Activated CD8-positive, alpha-beta memory T cell treated with anti-CD3 and anti-CD28 coated beads for 36 hours (primary cell): ENCODE results near the gene ZNF45. TPM values are rescaled to one million over a fixed set of nuclear protein-coding genes. Genes with fewer than 3 reads are reported as not detected.
"Not testable (repeated sequence)": the region's sequence is repeated elsewhere in the genome, so short reads cannot be mapped to it uniquely, and the experiment has no call there.

Experiments
- CTCF ChIA-PET: fragments of 350-600 bp; sonication (Branson Sonifier 250); formaldehyde crosslinking; loops from one replicate; lab custom pipeline; 2021; ENCODE audit warnings: antibody characterized with exemption; lab: Charles Lee
- POLR2A ChIA-PET: fragments of 350-600 bp; sonication (Branson Sonifier 250); formaldehyde crosslinking; loops from one replicate; lab custom pipeline; 2021; ENCODE audit warnings: antibody characterized with exemption; lab: Charles Lee
- total RNA-seq, 2 experiments: library from RNA; stranded (reverse); gene quantifications; one replicate each; pipeline ENCODE4 v1.2.3, GENCODE V29; 2021

The ZNF45 gene
- total RNA-seq, 2 experiments from 2014 or later = 8.9 to 10.0 TPM

DNA sequence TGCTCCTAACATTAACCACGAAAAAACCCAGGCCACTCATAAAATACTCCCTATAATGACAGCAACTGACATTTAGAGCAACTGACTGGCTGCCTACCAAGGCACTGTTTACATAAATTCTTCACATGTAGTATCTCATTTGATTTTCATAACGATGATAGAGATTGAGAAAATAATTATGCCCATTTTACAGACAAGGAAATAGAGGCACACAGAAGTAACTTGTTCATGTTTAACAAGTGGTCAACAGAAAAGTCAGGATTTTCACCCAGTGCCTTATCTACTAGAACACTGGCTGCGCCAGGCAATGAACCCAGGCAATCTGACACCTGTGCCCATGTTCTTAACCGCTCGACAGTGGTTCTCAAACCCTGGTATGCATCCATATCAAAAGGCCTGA lies 6.3 kb downstream of the ZNF45 start:
- ChIA-PET CTCF (no interaction called here), POLR2A (no interaction called here)

DNA sequence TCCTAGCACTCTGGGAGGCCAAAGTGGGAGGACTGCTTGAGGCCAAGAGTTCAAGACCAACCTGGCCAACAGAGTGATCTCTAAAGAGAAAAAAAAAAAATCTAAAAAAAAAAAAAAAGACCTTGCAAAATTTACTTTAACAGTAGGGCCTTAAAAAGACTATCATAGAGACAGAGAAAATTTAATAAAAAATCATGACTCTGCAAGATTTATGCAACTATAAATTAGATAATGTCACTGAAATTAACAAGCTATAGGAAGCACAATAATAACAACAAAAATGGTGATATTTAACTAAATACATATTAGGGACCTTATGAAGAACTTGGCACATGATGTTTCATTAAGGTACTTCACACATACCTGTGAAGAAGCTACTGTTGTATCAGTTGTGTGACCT lies 11.2 kb downstream of the ZNF45 start:
- CTCF ChIA-PET = no interaction called here

DNA sequence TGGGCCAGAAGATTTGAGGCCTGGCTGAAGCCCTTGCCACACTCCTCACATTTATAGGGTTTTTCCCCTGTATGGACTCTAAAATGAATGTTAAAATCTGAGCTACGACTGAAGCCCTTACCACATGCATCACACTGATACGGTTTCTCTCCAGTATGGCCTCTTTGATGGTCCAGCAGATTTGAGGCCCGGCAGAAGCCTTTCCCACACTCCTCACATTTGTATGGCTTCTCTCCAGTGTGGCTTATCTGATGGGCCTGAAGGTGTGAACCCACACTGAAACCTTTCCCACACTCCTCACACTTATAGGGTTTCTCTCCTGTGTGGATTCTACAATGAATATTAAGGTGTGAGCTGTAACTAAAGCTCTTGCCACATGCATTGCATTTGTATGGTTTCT lies 21.0 kb downstream of the ZNF45 start:
- POLR2A ChIA-PET = no interaction called here
- CTCF ChIA-PET = no interaction called here

More for the DNA sequence above, 11.2 kb downstream of the ZNF45 start:
- POLR2A ChIA-PET = no interaction called here

DNA sequence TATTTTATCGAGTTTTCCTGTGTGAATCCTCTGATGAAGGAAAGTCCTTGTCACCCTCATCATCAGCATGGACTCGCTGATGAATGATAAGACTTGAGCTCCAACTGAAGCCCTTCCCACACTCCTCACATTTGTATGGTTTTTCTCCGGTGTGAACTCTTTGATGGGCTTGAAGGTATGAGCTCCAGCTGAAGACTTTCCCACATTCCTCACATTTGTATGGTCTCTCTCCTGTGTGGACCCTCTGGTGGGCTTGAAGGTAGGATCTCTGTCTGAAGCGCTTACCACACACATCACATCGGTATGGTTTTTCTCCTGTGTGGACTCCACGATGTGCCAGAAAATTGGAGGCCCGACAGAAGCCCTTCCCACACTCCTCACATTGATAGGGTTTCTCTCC lies 21.7 kb downstream of the ZNF45 start:
- CTCF ChIA-PET = no interaction called here
- POLR2A ChIA-PET = no interaction called here

DNA sequence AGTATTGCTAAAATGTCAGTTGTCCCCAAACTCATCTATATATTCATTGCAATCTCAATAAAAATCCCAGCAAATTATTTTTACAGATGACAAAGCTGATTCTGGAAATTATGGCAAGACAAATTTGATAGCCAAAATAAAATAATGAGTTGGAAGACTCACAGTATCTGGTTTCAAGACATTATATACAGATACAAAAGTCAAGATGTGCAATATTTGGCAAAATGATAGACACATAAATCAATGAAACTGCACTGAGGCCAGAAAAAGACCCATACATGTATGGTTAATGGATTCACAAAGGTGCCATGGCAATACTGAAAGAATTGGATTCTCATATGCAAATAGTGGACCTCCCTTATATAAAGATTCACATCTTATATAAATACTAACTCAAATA lies 24.2 kb downstream of the ZNF45 start:
- ChIA-PET CTCF (no interaction called here), POLR2A (no interaction called here)

DNA sequence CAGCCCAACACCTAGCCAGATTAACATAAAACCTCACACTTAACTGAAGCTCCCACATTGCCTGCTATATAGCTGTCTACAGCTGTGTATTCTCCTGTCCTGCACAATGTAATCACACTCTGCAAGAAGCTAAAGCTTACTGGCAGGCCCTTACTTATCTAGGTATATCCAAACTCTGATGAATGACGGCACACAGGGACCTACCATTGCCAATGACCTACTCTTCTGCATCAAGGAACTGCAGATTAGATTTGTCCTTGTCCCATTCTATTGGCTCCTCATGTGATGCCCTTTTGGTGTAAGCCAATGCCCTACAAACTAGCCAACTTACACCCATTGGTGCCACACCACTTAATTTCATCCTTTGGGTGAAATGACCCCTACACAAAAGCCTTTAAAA lies 26.4 kb downstream of the ZNF45 start:
- ChIA-PET CTCF (no interaction called here), POLR2A (no interaction called here)

DNA sequence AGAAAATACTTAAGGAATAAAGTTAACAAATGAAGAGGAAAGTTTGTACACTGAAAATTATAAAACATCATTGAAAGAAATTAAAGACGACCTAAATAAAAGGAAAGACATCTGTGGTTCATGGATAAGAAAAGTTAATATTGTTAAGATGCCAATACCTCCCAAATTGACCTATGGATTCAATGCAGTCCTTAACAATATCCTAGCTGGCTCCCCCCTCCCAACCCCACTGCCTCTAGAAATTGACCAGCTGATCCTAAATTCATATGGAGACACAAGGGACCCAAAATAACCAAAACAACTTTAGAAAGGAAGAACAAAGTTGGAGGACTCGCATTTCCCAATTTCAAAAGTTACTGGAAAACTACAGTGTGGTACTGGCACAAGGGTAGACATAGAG lies 28.3 kb downstream of the ZNF45 start:
- ChIA-PET CTCF (no interaction called here), POLR2A (interaction anchor here (0.7 kb wide), 1 partner anchor 94 kb away, joined by 10 read pairs; no protein-coding TSS in a partner anchor)

DNA sequence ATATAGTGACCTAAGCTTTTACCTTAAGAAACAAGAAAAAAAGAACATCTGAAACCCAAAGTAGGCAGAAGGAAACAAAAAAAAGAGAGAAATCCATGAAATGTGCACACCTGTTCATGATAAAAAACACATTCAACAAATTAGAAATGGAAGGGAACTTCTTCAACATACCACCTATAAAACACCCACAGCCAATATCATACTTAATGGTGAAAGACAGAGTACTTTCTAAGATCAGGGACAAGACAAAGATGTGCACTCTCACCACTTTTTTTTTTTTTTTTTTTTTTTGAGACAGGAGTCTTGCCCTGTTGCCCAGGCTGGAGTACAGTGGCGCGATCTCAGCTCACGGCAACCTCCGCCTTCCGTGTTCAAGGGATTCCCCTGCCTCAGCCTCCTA lies 29.2 kb downstream of the ZNF45 start:
- ChIA-PET CTCF (no interaction called here), POLR2A (interaction anchor here (0.7 kb wide), 1 partner anchor 93 kb away, joined by 10 read pairs; no protein-coding TSS in a partner anchor)

DNA sequence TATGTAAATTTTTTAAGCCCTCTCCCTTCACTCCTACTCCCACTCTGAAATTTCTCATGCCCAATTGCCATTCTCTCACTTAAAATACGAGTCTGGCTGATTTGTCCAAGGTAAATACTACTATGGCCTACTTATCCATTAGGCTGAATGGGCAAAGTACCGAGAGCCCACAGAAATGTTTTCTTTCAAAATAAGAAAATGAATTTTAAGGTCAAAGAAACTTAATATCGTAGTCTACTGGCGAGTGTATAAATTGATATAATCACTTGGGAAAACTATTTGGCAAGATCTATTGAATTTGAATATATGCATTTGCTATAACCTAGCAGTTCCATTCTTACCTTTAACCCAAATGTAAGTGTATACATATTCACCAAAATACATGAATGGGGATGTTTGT lies 32.7 kb downstream of the ZNF45 start:
- POLR2A ChIA-PET = no interaction called here
- CTCF ChIA-PET = no interaction called here

DNA sequence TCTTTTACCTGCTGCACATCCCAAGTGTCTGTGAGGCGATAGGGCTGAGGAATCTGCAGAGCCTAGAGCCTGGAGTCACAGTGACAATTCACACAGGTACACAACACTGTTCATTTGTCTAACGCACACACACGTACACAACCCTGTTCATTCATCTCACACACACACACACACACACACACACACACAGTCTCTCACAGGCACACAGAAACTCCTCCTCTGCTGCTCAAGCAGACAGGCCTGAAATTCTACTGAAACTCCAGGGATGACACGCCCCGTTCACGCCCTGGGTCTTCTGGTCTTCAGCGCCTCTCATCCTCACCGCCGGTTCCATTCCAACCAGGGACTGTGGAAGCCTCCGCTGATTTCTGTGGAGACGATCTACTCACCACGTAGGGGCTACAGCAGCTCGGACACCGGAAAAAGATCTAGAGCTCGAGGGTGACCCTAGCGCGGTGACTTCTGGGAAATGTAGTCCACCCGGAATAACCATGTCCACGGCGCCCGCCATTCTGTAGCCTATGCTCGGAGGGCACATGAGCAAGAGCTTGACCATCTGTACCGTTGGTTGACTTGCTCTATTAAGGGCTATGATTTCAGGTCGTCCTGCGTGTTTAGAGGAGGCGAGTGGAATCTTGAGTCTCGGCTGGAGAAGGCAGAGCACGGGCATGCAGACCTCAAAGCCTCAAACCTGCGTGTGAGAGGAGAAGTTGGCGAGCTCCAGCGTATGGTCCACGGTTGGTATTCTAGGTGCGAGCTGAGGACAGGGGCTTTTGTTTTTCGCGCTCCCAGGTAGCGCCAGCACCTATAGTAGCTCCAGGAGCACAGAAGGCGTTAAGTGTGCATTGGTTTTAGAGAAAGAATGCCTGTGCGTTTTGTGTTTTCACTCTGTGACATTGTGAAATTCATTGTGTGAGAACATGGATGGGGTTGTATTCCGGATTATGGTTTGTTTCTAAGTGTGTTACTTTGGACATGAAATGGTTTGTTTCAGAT lies 33.4 kb downstream of the ZNF45 start:
- ChIA-PET CTCF (no interaction called here), POLR2A (no interaction called here)

DNA sequence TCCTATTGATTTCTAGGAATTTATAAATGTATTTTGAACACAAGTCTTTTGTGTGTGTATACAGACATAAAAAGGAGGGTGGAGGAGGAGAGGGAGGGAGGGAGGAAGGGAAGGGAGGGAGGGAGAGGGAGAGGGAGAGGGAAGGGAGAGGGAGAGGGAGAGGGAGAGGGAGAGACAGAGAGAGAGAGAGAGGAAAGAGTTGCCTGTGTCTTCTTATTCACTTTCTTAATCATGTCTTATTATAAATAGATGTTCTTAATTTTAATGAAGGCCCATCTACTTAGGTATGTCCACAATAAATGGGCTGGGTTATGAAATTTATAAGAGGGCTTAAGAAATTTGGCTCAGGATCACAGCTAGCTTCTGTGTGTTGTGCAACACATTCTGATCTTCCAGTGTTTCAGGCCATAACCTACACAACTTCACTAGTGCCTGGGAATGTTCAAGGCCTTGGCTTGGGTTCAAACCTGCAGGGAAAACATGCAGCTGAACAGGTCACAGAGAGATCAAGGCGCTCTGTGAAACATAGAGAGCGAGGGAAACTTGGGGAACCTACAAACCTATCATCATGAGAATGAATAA lies 39.3 kb downstream of the ZNF45 start:
- CTCF ChIA-PET = no interaction called here
- POLR2A ChIA-PET = no interaction called here

DNA sequence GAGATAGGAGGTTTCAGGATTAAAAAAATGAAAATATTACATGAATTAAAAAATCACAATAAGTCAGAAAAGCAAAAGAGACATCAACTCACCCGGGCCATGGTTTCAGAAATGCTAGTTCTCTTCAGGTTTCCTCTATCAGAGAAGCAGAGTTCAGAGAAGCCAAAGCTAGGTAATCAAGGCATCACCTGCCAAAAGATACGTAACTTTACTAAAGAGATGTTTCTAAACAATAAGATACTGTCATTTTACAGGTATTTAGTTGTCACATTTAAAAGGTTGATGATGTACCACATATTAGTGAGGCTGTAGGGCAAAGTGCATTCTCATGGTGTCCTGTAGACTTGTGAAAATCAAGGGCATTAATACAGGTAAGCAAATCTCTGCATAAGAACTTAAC lies 51.2 kb downstream of the ZNF45 start, which contains the start of gene ZNF404:
ZNF404 (minus strand) TSS at position 101 of the 400 bp plus-strand sequence.
- POLR2A ChIA-PET = no interaction called here
- CTCF ChIA-PET = no interaction called here

DNA sequence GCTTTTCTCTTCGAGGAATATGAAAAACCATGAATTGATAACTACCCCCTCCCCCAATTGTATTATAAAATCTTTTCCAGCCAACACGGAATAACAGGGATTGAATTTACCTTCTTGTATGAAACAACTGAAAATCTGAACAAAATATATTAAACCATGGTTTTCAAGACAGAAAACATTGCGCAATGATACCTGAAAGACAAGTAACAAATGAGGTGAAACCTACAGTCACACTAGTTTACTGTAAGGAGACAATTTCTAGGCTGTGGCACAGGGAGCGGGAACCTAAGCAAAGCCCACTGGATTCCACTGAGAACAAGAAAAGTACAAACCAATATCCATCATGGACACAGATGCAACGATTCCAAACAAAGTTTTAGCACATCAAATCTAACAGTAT lies 54.6 kb downstream of the ZNF45 start:
- POLR2A ChIA-PET = no interaction called here
- CTCF ChIA-PET = no interaction called here

DNA sequence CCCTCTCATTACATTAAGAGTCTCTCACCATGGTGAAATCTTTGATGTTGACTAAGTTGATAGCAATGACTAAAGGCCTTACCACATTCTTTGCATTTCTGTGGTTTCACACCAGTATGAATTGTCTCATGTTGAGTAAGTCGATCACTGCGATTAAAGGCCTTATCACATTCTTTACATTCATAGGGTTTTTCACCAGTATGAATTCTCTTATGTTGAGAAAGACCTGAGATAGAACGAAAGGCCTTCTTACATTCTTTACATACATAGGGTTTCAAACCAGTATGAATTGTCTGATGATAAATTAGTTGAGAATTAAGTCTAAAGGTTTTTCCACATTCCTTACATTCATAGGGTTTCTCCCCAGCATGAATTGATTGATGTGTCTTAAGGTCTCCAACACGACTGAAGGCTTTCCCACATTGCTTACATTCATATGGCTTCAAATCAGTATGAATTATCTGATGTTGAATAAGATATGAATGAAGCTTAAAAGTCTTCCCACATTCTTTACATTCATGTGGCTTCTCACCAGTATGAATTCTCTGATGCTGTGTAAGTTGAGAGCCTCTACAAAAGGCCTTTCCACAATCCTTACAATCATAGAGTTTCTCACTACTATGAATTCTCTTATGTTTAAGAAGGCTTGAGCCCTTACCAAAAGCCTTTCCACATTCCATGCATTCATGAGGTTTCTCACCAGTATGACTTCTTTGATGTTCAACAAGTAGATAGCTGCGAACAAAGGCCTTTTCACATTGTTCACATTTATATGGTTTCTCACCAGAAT lies 62.3 kb downstream of the ZNF45 start:
- CTCF ChIA-PET = no interaction called here

DNA sequence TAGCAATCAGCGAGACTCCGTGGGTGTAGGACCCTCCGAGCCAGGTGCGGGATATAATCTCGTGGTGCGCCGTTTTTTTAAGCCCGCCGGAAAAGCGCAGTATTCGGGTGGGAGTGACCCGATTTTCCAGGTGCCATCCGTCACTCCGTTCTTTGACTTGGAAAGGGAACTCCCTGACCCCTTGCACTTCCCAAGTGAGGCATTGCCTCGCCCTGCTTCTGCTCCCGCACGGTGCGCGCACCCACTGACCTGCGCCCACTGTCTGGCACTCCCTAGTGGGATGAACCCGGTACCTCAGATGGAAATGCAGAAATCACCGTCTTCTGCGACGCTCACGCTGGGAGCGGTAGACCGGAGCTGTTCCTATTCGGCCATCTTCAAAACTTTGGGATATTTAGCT lies 68.2 kb downstream of the ZNF45 start:
- CTCF ChIA-PET, POLR2A ChIA-PET: not testable (repeated sequence)

More for the DNA sequence above, 62.3 kb downstream of the ZNF45 start:
- POLR2A ChIA-PET = no interaction called here

Other genes starting within 250 kb of the ZNF45 start
- gene IRGC, start 219.2 kb downstream of the ZNF45 start, total RNA-seq = not detected
- 10 to 100 TPM; 77.6 to 80.4 TPM for gene SMG9, start 180.3 kb downstream of the ZNF45 start, total RNA-seq
- 10 to 100 TPM; 83.8 to 89.2 TPM for gene KCNN4, start 154.3 kb downstream of the ZNF45 start, total RNA-seq
- under 1 TPM; 0.32 to 0.73 TPM for gene LYPD5, start 132.8 kb downstream of the ZNF45 start, total RNA-seq
- gene ZNF283, start 108.0 kb downstream of the ZNF45 start, total RNA-seq = 1 to 10 TPM; 4.8 to 5.0 TPM
- gene ZNF404, start 51.3 kb downstream of the ZNF45 start, total RNA-seq = 1 to 10 TPM; 1.2 to 1.5 TPM
- gene ZNF221, start 15.9 kb upstream of the ZNF45 start, total RNA-seq = 1 to 10 TPM; 1.3 to 1.4 TPM
- 1 to 10 TPM; 4.3 to 4.8 TPM for gene ZNF155, start 48.9 kb upstream of the ZNF45 start, total RNA-seq
- gene ZNF230, start 67.7 kb upstream of the ZNF45 start, total RNA-seq = 1 to 10 TPM; 2.3 to 3.6 TPM
- gene ZNF222, start 90.1 kb upstream of the ZNF45 start, total RNA-seq = 1 to 10 TPM; 1.7 to 1.8 TPM
- 1 to 10 TPM in 1 of 2 experiments, under 1 TPM in 1; 0.57 to 1.3 TPM for gene ZNF223, start 116.8 kb upstream of the ZNF45 start, total RNA-seq
- 1 to 10 TPM; 1.8 to 1.9 TPM for gene ZNF284, start 136.9 kb upstream of the ZNF45 start, total RNA-seq
- 10 to 100 TPM; 11.3 to 13.4 TPM for gene ZNF224, start 159.1 kb upstream of the ZNF45 start, total RNA-seq
- gene ZNF225, start 178.1 kb upstream of the ZNF45 start, total RNA-seq = 1 to 10 TPM; 2.8 to 3.2 TPM
- 1 to 10 TPM; 7.6 to 8.6 TPM for gene ZNF234, start 206.3 kb upstream of the ZNF45 start, total RNA-seq
- gene ZNF226, start 229.8 kb upstream of the ZNF45 start, total RNA-seq = 1 to 10 TPM; 4.6 to 4.7 TPM